HepG2 (cell line): ENCODE data around the gene C11orf65. TPM values are rescaled to one million over a fixed set of nuclear protein-coding genes. Genes with fewer than 3 reads are reported as not detected.

Experiments used
- AHR ChIP-seq: IDR thresholded peaks from 2 replicates; pipeline ENCODE4 v1.6.1; 2018; ENCODE audit warnings: missing genetic modification reagents, missing compliant biosample characterization
- BORCS8-MEF2B ChIP-seq: sonication (generic); formaldehyde crosslinking; IDR thresholded peaks from 2 replicates; pipeline ENCODE4 v1.8.0; 2022; ENCODE audit warnings: mild to moderate bottlenecking, missing genetic modification reagents
- CHD4 ChIP-seq: fragments of 200-600 bp; sonication (generic); IDR thresholded peaks from 2 replicates; pipeline ENCODE4 v1.7.0; 2017; ENCODE audit warnings: mild to moderate bottlenecking, low read length, borderline replicate concordance
- CREM ChIP-seq, 2 experiments: sonication (generic) in 1 of 2; formaldehyde crosslinking in 1 of 2; IDR thresholded peaks; 2 replicates each; pipeline versions ENCODE4 v1.4.0 to v1.6.1; 2016 to 2020; ENCODE audit warnings: antibody characterized with exemption in 1 of 2, mild to moderate bottlenecking in 1 of 2, missing genetic modification reagents in 1 of 2
- E2F1 ChIP-seq: sonication (generic); formaldehyde crosslinking; IDR thresholded peaks from 2 replicates; pipeline ENCODE4 v1.5.0; 2020; ENCODE audit warnings: missing genetic modification reagents
- IKZF4 ChIP-seq: sonication (generic); formaldehyde crosslinking; IDR thresholded peaks from 2 replicates; pipeline ENCODE4 v1.5.1; 2020; ENCODE audit warnings: borderline replicate concordance, mild to moderate bottlenecking, low read depth, missing genetic modification reagents; ENCODE audit errors: not compliant biosample characterization
- KLF16 ChIP-seq, 2 experiments: sonication (generic) in 1 of 2; formaldehyde crosslinking in 1 of 2; IDR thresholded peaks; 2 replicates each; pipeline versions ENCODE4 v1.6.1 to v1.8.0; 2016 to 2023; ENCODE audit warnings: missing genetic modification reagents in 2 of 2, missing compliant biosample characterization in 1 of 2
- KMT2A ChIP-seq: sonication (generic); formaldehyde crosslinking; IDR thresholded peaks from 2 replicates; pipeline ENCODE4 v1.4.0; 2020; ENCODE audit warnings: missing genetic modification reagents
- RARG ChIP-seq: sonication (generic); formaldehyde crosslinking; IDR thresholded peaks from 2 replicates; pipeline ENCODE4 v1.4.0; 2020; ENCODE audit warnings: low read depth, mild to moderate bottlenecking, missing genetic modification reagents
- THYN1 ChIP-seq: sonication (generic); formaldehyde crosslinking; IDR thresholded peaks from 2 replicates; pipeline ENCODE4 v1.8.1; 2023; ENCODE audit warnings: low read depth, mild to moderate bottlenecking, moderate library complexity, missing genetic modification reagents, borderline replicate concordance
- TRIM22 ChIP-seq: fragments of 450-650 bp; IDR thresholded peaks from 2 replicates; pipeline ENCODE4 v1.6.1; 2017
- ZNF318 ChIP-seq: sonication (generic); formaldehyde crosslinking; IDR thresholded peaks from 2 replicates; pipeline ENCODE4 v1.4.0; 2020; ENCODE audit warnings: mild to moderate bottlenecking, missing genetic modification reagents
- ZNF501 ChIP-seq: sonication (generic); formaldehyde crosslinking; IDR thresholded peaks from 2 replicates; pipeline ENCODE4 v1.5.1; 2020; ENCODE audit warnings: mild to moderate bottlenecking, moderate library complexity, missing genetic modification reagents
- ZNF660 ChIP-seq: sonication (generic); formaldehyde crosslinking; IDR thresholded peaks from 2 replicates; pipeline ENCODE4 v1.5.1; 2020; ENCODE audit warnings: mild to moderate bottlenecking, low read depth, missing genetic modification reagents, borderline replicate concordance
- ZNF720 ChIP-seq: sonication (generic); formaldehyde crosslinking; IDR thresholded peaks from 2 replicates; pipeline ENCODE4 v1.4.0; 2020; ENCODE audit warnings: missing genetic modification reagents
- ZNF746 ChIP-seq: sonication (generic); formaldehyde crosslinking; IDR thresholded peaks from 2 replicates; pipeline ENCODE4 v1.8.0; 2022; ENCODE audit warnings: mild to moderate bottlenecking, missing genetic modification reagents
- ZNF749 ChIP-seq: sonication (generic); formaldehyde crosslinking; IDR thresholded peaks from 2 replicates; pipeline ENCODE4 v1.8.0; 2022; ENCODE audit warnings: mild to moderate bottlenecking, missing genetic modification reagents, moderate library complexity, borderline replicate concordance
- ZNF782 ChIP-seq: sonication (generic); formaldehyde crosslinking; IDR thresholded peaks from 2 replicates; pipeline ENCODE4 v1.4.0; 2020; ENCODE audit warnings: missing genetic modification reagents, mild to moderate bottlenecking, borderline replicate concordance
- ZSCAN25 ChIP-seq: sonication (generic); formaldehyde crosslinking; IDR thresholded peaks from 2 replicates; pipeline ENCODE4 v1.8.0; 2022; ENCODE audit warnings: mild to moderate bottlenecking, missing genetic modification reagents
- polyA plus RNA-seq, 8 experiments: library from polyadenylated mRNA; depleted of rRNA in 3 of 8; stranded (reverse) in 7 of 8; unstranded in 1 of 8; fragments of >200 nt; fragmentation: Illumina TruSeq in 4 of 8; extraction: Trizol in 4 of 8; gene quantifications; 2 replicates each; pipeline versions ENCODE4 v1.2.1 to v1.2.3, GENCODE V29; 2011 to 2016; ENCODE audit warnings: low read depth in 4 of 8, missing spikeins in 1 of 8, mixed read lengths in 1 of 8; ENCODE audit not compliant: insufficient read depth in 1 of 8
- total RNA-seq, 5 experiments: library from RNA; depleted of rRNA; stranded (reverse); fragments of >200 nt; fragmentation: Illumina TruSeq; extraction: Trizol; gene quantifications; 2 replicates each; pipeline ENCODE4 v1.2.3, GENCODE V29; 2016; ENCODE audit warnings: low read depth in 1 of 5

C11orf65 gene
- total and polyA plus RNA-seq, 2 of the 13 experiments (the other 11 are each of a cell fraction or from before 2014, with no cell fraction given): 0.38 to 0.42 TPM

DNA sequence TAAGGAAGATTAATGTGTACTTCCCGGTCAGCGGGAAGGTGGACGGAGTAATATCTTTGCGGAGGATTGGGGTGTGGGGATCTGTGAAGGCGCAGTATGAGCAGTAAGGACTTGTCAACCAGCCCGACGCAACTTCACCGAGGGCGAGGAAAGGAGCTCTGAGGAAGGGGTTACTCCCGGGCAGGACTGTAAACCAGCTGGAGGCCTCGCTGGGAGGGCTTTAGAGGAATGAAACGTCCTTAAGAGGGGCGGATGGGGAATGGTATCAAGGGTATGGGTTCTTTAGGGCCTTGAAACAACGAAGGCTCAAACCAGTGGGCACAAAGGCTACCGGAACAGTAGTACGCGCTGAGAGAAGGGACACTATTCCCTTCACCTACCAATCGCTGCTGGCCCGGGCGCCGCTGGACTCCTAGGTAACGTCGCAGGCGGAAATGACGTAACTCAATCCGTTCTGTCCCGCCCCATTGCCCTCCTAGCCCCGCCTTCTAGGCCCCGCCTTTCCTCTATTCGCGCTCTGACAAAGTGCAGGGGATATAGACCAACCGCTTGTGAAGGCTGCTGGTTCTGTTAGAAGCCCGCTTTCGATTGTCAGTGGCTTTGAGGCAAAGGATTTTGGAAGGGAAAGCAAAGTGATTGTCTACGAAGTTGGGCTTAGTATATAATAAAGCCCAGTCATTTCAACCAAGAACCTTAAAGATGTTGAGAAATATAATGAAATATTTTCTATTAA, at the start of gene C11orf65 (continued):
- TF ChIP-seq AHR (CRISPR knock-in tag) (no peak), ZNF318 (CRISPR knock-in tag) (no peak), ZNF746 (CRISPR knock-in tag) (no peak), TRIM22 (no peak), ZNF782 (CRISPR knock-in tag) (no peak), CREM (IDR thresholded peaks at IDR 0.05) (peak; percentile 96), CREM (CRISPR knock-in tag; IDR thresholded peaks at IDR 0.05) (no peak), E2F1 (CRISPR knock-in tag) (peak; percentile 56; the same call in 1 of the 2 replicates), BORCS8-MEF2B (CRISPR knock-in tag) (peak; percentile 55; the same call in 1 of the 2 replicates), CHD4 (no peak), ZNF749 (CRISPR knock-in tag) (peak; percentile 47; the same call in 1 of the 2 replicates), ZNF501 (CRISPR knock-in tag) (peak; percentile 90), THYN1 (CRISPR knock-in tag) (no peak), IKZF4 (CRISPR knock-in tag) (peak; percentile 42), ZNF720 (CRISPR knock-in tag) (no peak), RARG (no peak), ZSCAN25 (CRISPR knock-in tag) (no peak), KMT2A (CRISPR knock-in tag) (peak; percentile 75), KLF16 (CRISPR knock-in tag; IDR thresholded peaks at IDR 0.05) (peak in 1 of 2 experiments; percentile 80; a peak in 2 of 4 replicates), ZNF660 (no peak)
